ENCODE data around the gene APOO.

DNA sequence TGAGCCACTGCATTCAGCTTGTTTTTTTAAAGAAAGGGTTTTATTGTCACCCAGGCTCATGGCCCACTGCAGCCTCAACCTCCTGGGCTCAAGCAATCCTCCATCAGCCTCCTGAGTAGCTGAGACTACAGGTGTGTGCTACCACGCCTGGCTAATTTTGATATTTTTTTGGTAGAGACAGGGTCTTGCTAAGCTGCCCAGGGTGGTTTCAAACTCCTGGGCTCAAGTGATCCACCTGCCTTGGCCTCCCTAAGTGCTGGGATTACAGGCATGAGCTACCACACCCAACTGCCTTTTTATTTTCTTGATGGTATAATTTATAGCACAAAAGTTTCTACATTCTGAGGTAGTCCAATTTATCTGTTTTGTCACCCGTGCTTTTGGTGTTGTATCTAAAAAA, 85.9 kb downstream of the APOO start:
- TF ChIP-seq EZH2 (IDR thresholded peaks at IDR 0.05; ENCODE audit: insufficient read depth, poor library complexity, severe bottlenecking) (no peak), EZH2phosphoT487 (IDR thresholded peaks at IDR 0.05; ENCODE audit: insufficient read depth, low read depth) (no peak)

Data from GM23248 (cell line).